Measurements from ENCODE around the gene HDAC4.

DNA sequence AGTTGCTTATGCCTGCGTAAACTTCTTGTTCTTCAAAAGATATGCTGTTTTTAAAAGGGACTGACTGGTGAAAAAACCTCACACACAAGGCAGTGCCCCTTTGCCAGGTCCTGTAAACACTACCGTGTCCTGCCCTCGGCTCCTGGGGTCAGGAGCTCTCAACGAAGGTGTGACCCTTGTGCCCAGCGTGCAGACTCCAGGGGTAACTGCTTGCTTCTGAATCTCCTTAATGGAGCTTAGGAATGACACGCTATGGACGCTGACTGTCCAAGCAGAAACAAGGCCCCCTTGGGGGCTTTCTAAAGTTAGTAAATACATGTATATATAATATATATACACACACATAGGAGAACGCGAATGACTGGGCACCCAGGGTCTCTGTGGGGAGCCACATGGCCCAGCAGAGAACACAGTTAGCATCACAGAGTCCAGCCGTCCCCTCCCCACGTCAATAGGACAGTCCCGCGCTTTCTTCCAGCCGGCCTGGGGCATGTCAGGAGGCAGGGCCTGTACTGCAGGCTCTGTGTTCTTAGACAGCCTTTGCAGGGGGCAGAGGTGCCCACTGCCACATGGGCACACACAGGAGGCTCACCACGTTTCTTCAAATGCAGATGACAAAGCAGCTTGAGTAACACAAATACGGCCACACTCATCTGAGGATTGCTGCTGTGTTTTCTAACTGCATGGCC is 96.1 kb downstream of the HDAC4 start:
- TF ChIP-seq, protein P1, sequence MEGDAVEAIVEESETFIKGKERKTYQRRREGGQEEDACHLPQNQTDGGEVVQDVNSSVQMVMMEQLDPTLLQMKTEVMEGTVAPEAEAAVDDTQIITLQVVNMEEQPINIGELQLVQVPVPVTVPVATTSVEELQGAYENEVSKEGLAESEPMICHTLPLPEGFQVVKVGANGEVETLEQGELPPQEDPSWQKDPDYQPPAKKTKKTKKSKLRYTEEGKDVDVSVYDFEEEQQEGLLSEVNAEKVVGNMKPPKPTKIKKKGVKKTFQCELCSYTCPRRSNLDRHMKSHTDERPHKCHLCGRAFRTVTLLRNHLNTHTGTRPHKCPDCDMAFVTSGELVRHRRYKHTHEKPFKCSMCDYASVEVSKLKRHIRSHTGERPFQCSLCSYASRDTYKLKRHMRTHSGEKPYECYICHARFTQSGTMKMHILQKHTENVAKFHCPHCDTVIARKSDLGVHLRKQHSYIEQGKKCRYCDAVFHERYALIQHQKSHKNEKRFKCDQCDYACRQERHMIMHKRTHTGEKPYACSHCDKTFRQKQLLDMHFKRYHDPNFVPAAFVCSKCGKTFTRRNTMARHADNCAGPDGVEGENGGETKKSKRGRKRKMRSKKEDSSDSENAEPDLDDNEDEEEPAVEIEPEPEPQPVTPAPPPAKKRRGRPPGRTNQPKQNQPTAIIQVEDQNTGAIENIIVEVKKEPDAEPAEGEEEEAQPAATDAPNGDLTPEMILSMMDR (IDR thresholded peaks at IDR 0.05), result no peak
- no peak for TF ChIP-seq POLR2A (IDR thresholded peaks at IDR 0.05)
